Measurements from ENCODE around the gene ASCL5. TPM values are rescaled to one million over a fixed set of nuclear protein-coding genes. Genes with fewer than 3 reads are reported as not detected.

The ASCL5 gene
- total RNA-seq, 1 donor from 2014 or later = not detected

DNA sequence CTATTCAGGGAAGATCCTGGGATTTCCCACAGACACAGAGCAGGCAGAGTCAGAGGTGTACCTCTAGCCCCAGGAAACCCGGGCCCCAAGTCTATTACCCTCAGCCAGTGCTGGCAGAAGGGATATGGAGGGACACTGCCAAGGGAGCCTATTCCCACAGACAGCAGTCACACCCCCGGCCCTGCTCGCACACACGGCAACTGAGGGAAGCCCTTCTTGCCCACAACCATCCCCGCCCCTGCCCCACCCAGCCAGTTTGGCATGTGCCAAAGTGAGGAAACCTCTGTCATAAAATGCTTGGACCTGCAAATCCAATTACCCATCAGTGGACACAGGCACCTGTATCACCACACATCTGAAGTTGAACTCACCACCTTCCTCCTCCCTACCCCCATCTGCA, 21.3 kb downstream of the ASCL5 start:
- H3K4me3 ChIP-seq = no peak overlapping the region
- no peaks in the 10 kb centered on the region for H3K36me3 ChIP-seq
- TF ChIP-seq, protein P1, sequence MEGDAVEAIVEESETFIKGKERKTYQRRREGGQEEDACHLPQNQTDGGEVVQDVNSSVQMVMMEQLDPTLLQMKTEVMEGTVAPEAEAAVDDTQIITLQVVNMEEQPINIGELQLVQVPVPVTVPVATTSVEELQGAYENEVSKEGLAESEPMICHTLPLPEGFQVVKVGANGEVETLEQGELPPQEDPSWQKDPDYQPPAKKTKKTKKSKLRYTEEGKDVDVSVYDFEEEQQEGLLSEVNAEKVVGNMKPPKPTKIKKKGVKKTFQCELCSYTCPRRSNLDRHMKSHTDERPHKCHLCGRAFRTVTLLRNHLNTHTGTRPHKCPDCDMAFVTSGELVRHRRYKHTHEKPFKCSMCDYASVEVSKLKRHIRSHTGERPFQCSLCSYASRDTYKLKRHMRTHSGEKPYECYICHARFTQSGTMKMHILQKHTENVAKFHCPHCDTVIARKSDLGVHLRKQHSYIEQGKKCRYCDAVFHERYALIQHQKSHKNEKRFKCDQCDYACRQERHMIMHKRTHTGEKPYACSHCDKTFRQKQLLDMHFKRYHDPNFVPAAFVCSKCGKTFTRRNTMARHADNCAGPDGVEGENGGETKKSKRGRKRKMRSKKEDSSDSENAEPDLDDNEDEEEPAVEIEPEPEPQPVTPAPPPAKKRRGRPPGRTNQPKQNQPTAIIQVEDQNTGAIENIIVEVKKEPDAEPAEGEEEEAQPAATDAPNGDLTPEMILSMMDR (IDR thresholded peaks at IDR 0.05; ENCODE audit: borderline replicate concordance) = no peak
- no peak for DNase-seq
- H3K4me1 ChIP-seq = no peaks in the 10 kb centered on the region
- H3K27ac ChIP-seq (replicated peaks) = no peak overlapping the region
- H3K9me3 ChIP-seq (replicated peaks) = no peaks in the 10 kb centered on the region
- intact Hi-C loops (cut with micrococcal nuclease) = no loop called here
- H3K27me3 ChIP-seq (ENCODE audit: low read depth) = peaks cover 24% of the 10 kb centered on the region

DNA sequence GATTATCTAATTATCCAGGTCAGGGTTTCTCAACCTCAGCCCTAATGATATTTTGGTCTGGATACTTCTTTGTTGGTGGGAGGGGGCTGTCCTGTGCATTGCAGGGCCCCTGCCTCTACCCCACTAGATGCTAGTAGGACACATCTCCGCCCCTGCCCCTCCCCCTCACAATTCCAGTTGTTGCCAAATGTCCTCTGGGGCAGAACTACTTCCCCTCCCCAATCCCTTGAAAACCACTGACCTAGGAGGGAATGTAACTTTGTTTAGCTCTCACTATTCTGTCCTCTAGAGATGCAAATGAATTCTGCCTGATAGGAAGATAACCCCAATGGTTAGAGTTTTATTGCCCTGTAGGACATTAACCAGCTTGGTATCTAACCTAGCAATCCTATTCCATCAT, 22.8 kb downstream of the ASCL5 start:
- intact Hi-C loops (cut with micrococcal nuclease) = no loop called here
- Histone ChIP-seq H3K4me3 (no peak overlapping the region), H3K27me3 (ENCODE audit: low read depth) (peaks cover 30% of the 10 kb centered on the region), H3K36me3 (no peaks in the 10 kb centered on the region), H3K9me3 (replicated peaks) (no peaks in the 10 kb centered on the region), H3K27ac (replicated peaks) (no peak overlapping the region), H3K4me1 (no peaks in the 10 kb centered on the region)
- DNase-seq = no peak
- TF ChIP-seq, protein P1 (IDR thresholded peaks at IDR 0.05; ENCODE audit: borderline replicate concordance) = no peak

DNA sequence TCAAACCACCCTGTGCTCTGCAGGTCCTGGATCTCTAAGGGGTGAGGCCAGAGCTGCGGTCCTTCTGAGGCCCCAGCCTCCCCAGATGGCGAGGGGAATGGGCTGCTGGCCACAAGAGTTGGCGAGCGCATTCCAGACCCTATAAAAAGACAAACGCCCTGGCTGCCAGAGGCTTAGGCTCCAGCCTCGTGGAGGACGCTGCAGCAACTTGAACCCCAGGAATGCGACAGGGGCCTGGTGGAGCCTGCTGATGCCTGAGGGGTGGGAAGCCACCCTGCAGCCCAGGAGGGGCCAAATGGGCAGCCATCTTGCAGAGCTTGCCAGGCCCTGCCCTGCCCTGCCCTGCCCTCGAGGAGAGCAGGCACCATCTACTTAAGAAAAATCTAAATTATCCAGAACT, 23.3 kb downstream of the ASCL5 start:
- Histone ChIP-seq H3K4me1 (no peaks in the 10 kb centered on the region), H3K27ac (replicated peaks) (no peak overlapping the region)
- intact Hi-C loops (cut with micrococcal nuclease) = no loop called here

DNA sequence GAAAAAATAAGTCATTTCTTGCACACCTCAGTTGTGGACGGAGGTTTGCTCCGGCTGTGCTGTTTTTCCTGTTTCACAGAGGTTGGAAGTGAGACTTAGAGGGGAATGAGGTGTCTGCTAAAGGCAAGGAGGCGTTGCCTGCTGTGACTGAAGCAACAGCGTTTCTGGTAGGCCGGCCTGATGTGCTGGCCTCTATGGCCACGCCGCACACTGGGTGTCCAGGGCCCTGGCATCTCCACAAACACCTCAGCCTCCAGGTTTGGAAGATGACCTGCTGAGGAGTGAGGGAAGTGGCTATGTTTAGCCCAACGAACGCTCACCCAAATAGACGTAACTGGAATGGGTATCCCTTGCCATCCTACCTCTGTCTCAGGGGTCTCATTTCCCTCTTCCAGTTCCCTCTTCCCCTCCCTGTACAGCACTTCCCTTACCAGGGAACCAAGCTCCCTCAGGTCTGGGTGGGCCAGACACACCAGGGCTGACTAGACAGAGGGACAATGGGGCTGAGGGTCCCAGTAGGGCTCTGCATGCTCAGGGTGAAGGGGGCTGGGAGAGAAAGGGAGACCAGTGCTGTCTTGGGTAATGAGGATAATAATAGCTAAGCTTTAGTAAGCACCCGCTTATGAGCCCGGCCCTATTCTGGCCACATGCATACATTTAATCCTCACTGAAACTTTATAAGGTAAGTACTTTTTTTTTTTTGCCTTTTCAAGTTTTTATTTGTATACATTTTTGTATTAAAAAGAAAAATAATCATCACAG, 26.6 kb downstream of the ASCL5 start:
- Histone ChIP-seq H3K27ac (replicated peaks) (no peak overlapping the region), H3K27me3 (ENCODE audit: low read depth) (peaks cover 22% of the 10 kb centered on the region), H3K4me1 (no peaks in the 10 kb centered on the region), H3K9me3 (replicated peaks) (no peaks in the 10 kb centered on the region), H3K36me3 (no peaks in the 10 kb centered on the region), H3K4me3 (no peak overlapping the region)
- intact Hi-C loops (cut with micrococcal nuclease) = no loop called here
- DNase-seq = no peak
- TF ChIP-seq, protein P1 (IDR thresholded peaks at IDR 0.05; ENCODE audit: borderline replicate concordance) = no peak

More for the DNA sequence above, 23.3 kb downstream of the ASCL5 start:
- Histone ChIP-seq H3K36me3 (no peaks in the 10 kb centered on the region), H3K4me3 (no peak overlapping the region), H3K9me3 (replicated peaks) (no peaks in the 10 kb centered on the region), H3K27me3 (ENCODE audit: low read depth) (peaks cover 29% of the 10 kb centered on the region)
- TF ChIP-seq, protein P1 (IDR thresholded peaks at IDR 0.05; ENCODE audit: borderline replicate concordance) = no peak
- DNase-seq = no peak

DNA sequence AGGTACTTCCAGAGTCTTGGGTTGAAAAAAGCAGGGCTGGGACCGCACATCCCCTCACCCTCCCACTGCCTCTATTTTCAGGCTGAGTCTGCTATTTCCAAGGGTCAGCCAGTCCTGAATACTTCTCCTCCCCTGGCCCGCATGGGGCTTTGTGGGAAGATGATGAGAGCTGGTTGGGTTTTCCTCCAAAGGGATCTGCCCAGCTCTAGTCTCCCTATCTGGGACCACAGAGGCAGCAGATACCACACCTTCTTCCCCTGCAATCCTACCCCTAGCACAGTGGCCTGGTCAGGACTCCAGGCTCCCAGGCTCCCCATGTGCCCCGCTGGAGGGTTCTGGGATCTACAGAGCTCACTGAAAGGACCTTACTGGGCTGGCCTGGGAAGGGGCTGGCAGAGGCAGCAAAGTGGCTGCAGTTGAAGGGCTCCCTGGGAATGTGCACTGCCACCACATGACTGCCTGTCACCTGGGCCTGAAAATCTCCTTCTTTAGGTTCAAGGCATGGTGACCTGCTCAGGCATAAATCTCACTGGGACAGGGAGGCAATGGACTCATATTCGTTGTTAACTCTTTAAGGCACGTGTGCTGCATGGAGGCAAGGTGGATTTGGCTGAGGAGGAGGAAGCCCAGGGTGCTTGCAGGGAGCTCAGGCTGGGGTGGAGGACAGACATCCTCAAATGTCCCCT, 27.8 kb downstream of the ASCL5 start:
- no peak for DNase-seq
- Histone ChIP-seq H3K9me3 (replicated peaks) (no peaks in the 10 kb centered on the region), H3K27me3 (ENCODE audit: low read depth) (peaks cover 22% of the 10 kb centered on the region), H3K36me3 (no peaks in the 10 kb centered on the region), H3K27ac (replicated peaks) (no peak overlapping the region), H3K4me1 (no peaks in the 10 kb centered on the region), H3K4me3 (no peak overlapping the region)
- TF ChIP-seq, protein P1 (IDR thresholded peaks at IDR 0.05; ENCODE audit: borderline replicate concordance) = no peak
- intact Hi-C loops (cut with micrococcal nuclease) = no loop called here
